D341Med (cell line): ENCODE measurements around the gene LIN28B.
A peak's percentile ranks its signal among the peaks of the same experiment; 100 is the strongest.

ENCODE experiments used
- DNase-seq: peaks from one replicate; pipeline ENCODE4 v3.0.0; 2012; ENCODE audit warnings: low spot score

The LIN28B gene

GRCh38 chr6:104956731-104957294 is at the start of gene LIN28B:
Gene LIN28B, plus strand, starts transcription at chr6:104957107. Its CDS starts 144 bp downstream, at chr6:104957251.
- peak; percentile 35 for DNase-seq

GRCh38 chr6:104908031-104908887 is 48.6 kb upstream of the LIN28B start:
- DNase-seq, result no peak

GRCh38 chr6:104908888-104909525 is 47.9 kb upstream of the LIN28B start:
- no peak for DNase-seq

GRCh38 chr6:104921896-104922295 is 35.0 kb upstream of the LIN28B start:
- DNase-seq, result peak; percentile 55

- DNase-seq, result no peak
Measured at GRCh38 chr6:104928141-104928540, 28.8 kb upstream of the LIN28B start.

- no peak for DNase-seq
Measured at GRCh38 chr6:104929353-104929752, 27.6 kb upstream of the LIN28B start.

GRCh38 chr6:104930939-104931338 is 26.0 kb upstream of the LIN28B start:
- no peak for DNase-seq

GRCh38 chr6:104936766-104937535 is 20.0 kb upstream of the LIN28B start:
- DNase-seq, result no peak

GRCh38 chr6:104940238-104940892 is 16.5 kb upstream of the LIN28B start:
- peak; percentile 92 for DNase-seq

GRCh38 chr6:104940893-104941728 is 15.8 kb upstream of the LIN28B start:
- peak; percentile 92 for DNase-seq

- no peak for DNase-seq
Measured at GRCh38 chr6:104941729-104942091, 15.2 kb upstream of the LIN28B start.

- no peak for DNase-seq
Measured at GRCh38 chr6:104943781-104944180, 13.1 kb upstream of the LIN28B start.

- no peak for DNase-seq
Measured at GRCh38 chr6:104949206-104949605, 7.7 kb upstream of the LIN28B start.

- no peak for DNase-seq
Measured at GRCh38 chr6:104951677-104952076, 5.2 kb upstream of the LIN28B start.

GRCh38 chr6:104952911-104953399 is 4.0 kb upstream of the LIN28B start:
- DNase-seq, result peak; percentile 38

- peak; percentile 44 for DNase-seq
Measured at GRCh38 chr6:104953400-104954189, 3.3 kb upstream of the LIN28B start.

GRCh38 chr6:104954190-104954797 is 2.6 kb upstream of the LIN28B start:
- DNase-seq, result no peak

- DNase-seq, result no peak
Measured at GRCh38 chr6:104955491-104955890, 1.4 kb upstream of the LIN28B start.

- peak; percentile 44 for DNase-seq
Measured at GRCh38 chr6:104955927-104956730, 778 bp upstream of the LIN28B start.
